Skeletal muscle tissue (tissue), 4 donors: ENCODE data around the gene KCTD4. TPM values are rescaled to one million over a fixed set of nuclear protein-coding genes. Genes with fewer than 3 reads are reported as not detected.

Source experiments
- H3K27ac ChIP-seq: one replicate; pipeline ENCODE4 v1.7.0; 2013; ENCODE audit warnings: mild to moderate bottlenecking, low read depth, low read length, inconsistent platforms
- H3K27me3 ChIP-seq, 3 donors: one replicate each; pipeline ENCODE4 v1.7.0; 2013; ENCODE audit warnings: low read length in 3 of 3; ENCODE audit not compliant: control insufficient read depth in 3 of 3, insufficient read depth in 3 of 3
- H3K36me3 ChIP-seq, 3 donors: one replicate each; pipeline ENCODE4 v1.7.0; 2013; ENCODE audit warnings: low read length in 3 of 3; ENCODE audit not compliant: control insufficient read depth in 3 of 3, insufficient read depth in 3 of 3
- H3K4me1 ChIP-seq, 3 donors: one replicate each; pipeline ENCODE4 v1.7.0; 2013; ENCODE audit warnings: low read length in 3 of 3, mild to moderate bottlenecking in 3 of 3; ENCODE audit not compliant: control insufficient read depth in 3 of 3, insufficient read depth in 3 of 3
- H3K4me3 ChIP-seq, 3 donors: one replicate each; pipeline ENCODE4 v1.7.0; 2013; ENCODE audit warnings: low read length in 3 of 3
- H3K9ac ChIP-seq, 3 donors: one replicate each; pipeline ENCODE4 v1.7.0; 2013; ENCODE audit warnings: low read length in 3 of 3, mild to moderate bottlenecking in 3 of 3, moderate library complexity in 2 of 3, low read depth in 1 of 3
- H3K9me3 ChIP-seq, 3 donors: one replicate each; pipeline ENCODE4 v1.7.0; 2013; ENCODE audit warnings: low read length in 3 of 3; ENCODE audit not compliant: control insufficient read depth in 3 of 3
- total RNA-seq: library from RNA; depleted of rRNA; stranded (reverse); fragments of >200 nt; gene quantifications from one replicate; pipeline ENCODE4 v1.2.3, GENCODE V29; 2014
- donor health status: Osteomylitis.

The KCTD4 gene
- total RNA-seq, 1 donor from 2014 or later: not detected

DNA sequence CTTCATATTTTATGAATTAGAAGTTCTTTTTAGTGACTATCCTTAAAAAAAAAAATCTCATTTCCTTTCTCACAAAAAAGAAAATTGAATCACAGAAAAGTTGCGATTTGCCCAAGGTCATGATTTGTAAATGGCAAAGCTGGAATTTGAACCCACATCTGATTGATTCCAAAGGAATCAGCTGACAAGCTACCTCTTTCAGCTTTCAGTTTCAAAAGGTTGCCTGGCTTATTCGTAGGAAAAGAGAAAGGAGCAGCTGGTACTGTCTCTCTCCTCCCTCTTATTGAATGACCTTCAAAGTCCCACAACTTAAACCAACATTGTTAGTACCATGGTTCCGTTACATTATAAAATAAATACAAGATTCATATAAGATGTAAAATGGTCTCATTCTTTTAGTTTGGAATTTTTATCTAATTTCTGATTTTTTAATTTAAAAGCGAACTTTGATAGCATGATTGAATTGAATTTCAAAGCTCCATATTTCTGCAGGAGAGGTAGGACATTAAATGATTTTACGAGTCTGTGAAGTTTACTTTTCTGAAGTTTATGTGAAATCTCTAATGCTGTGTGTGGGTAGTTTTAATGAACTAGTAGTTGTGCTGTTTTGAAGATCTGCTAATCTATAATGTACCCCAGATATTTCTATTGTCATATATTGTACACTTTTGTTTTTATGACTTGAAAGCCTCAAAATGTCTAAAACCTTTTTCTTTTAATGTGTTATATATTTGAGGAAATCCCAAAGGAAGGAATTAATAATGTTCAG, 18.5 kb upstream of the KCTD4 start:
- peaks cover 0 to 13% (median 9%) of the 10 kb centered on the region in 3 donors for H3K4me1 ChIP-seq
- peak overlapping the region; percentile 34 to 48 (median 46) for H3K4me3 ChIP-seq
- no peaks in the 10 kb centered on the region for H3K9me3 ChIP-seq
- H3K36me3 ChIP-seq: no peaks in the 10 kb centered on the region
- H3K27ac ChIP-seq: peak overlapping the region; percentile 71
- H3K27me3 ChIP-seq: no peaks in the 10 kb centered on the region
- peak overlapping the region; percentile 35 to 54 (median 44) for H3K9ac ChIP-seq

DNA sequence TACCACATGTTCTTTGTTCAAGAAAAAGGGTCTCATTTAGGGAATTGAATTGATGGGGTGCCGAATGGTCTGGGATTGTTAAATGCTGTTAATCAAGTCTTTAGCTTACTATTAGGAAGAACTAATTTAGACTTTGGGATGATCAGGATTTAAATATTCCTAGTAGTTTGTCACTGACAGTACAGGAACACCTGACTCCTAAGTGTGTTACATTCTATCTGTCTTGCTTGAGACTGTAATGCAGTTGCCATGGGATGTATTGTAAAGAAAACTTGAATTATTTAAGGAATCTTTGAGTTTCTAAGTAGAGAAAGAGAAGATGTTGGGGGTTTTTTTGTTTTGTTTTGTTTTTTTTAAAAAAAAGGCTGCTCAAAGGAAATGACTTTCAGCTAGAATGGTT, 17.8 kb upstream of the KCTD4 start:
- H3K36me3 ChIP-seq: no peaks in the 10 kb centered on the region
- H3K9ac ChIP-seq: peak overlapping the region in 2 of 3 donors; percentile 44 to 46
- H3K4me3 ChIP-seq: peak overlapping the region; percentile 30 to 48 (median 46)
- no peaks in the 10 kb centered on the region for H3K9me3 ChIP-seq
- H3K27me3 ChIP-seq: no peaks in the 10 kb centered on the region
- H3K4me1 ChIP-seq: peaks cover 0 to 13% (median 9%) of the 10 kb centered on the region in 3 donors
- peak overlapping the region; percentile 71 for H3K27ac ChIP-seq

DNA sequence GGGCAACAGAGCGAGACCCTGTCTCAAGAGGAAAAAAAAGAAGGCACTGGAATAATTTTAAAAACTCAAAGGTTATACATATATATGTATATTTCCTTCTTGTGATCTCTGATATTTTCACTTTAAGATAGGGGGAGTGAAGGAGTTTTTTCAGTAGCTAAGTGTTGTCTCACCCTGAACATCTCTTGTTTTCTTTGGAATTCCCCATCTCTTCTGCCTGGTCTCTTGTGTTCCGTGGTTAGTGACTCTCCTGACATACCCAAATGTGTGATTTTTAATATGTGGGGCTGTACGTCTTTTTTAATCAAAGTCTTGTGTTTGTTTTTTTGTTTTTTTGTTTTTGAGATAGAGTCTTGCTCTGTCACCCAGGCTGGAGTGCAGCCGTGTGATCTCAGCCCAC, 15.3 kb upstream of the KCTD4 start:
- Histone ChIP-seq H3K9ac (no peak overlapping the region), H3K27ac (no peak overlapping the region), H3K36me3 (no peaks in the 10 kb centered on the region), H3K4me3 (no peak overlapping the region), H3K4me1 (peaks cover 0 to 13% (median 9%) of the 10 kb centered on the region in 3 donors), H3K9me3 (no peaks in the 10 kb centered on the region), H3K27me3 (no peaks in the 10 kb centered on the region)

DNA sequence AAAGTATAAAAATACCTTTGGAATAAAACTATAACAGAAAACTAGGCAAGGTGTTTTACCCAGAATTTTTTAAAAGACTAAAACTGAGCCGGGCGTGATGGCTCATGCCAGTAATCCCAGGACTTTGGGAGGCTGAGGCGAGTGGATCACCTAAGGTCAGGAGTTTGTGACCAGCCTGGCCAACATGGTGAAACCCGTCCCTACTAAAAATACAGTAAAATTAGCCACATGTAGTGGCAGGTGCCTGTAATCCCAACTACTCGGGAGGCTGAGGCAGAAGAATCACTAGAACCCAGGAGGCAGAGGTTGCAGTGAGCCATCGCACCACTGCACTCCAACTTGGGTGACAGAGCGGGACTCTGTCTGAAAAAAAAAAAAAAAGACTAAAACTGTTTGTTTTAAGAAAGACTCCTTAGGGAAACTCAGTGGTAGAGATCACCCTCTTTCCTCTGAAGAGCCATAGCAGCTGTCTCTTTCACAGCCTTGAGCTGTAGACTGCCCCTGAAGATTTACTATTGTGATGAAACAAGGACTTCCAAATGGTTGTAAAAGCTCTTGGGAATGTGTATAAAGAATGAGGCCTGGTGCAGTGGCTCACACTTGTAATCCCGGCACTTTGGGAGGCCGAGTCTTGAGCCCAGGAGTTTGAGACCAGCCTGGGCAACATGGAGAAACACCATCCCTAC, 14.7 kb upstream of the KCTD4 start:
- Histone ChIP-seq H3K36me3 (no peaks in the 10 kb centered on the region), H3K27ac (no peak overlapping the region), H3K4me3 (no peak overlapping the region), H3K9ac (no peak overlapping the region), H3K27me3 (no peaks in the 10 kb centered on the region), H3K9me3 (no peaks in the 10 kb centered on the region), H3K4me1 (peaks cover 0 to 13% (median 9%) of the 10 kb centered on the region in 3 donors)

DNA sequence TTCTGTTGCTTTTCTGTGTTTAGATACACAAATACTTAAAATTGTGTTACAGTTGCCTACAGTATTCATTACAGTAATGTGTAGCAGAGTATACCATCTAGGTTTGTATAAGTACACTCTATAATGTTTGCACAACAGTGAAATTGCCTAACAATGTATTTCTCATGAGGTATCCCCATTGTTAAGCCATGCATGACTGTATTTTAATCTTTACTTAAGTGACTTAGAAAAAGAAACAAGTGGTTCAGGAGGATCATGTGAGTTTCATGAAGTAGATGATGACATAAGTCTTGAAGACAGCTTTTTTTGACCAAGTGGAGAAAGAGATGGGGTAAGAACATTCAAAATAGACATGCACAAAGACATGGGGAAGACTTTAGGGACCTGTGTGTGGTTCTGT, 8.4 kb upstream of the KCTD4 start:
- Histone ChIP-seq H3K4me1 (peaks cover 6 to 14% (median 11%) of the 10 kb centered on the region in 3 donors), H3K9me3 (no peaks in the 10 kb centered on the region), H3K4me3 (no peak overlapping the region), H3K9ac (no peak overlapping the region), H3K27me3 (no peaks in the 10 kb centered on the region), H3K36me3 (peaks cover 0 to 13% (median 9%) of the 10 kb centered on the region in 3 donors), H3K27ac (no peak overlapping the region)

DNA sequence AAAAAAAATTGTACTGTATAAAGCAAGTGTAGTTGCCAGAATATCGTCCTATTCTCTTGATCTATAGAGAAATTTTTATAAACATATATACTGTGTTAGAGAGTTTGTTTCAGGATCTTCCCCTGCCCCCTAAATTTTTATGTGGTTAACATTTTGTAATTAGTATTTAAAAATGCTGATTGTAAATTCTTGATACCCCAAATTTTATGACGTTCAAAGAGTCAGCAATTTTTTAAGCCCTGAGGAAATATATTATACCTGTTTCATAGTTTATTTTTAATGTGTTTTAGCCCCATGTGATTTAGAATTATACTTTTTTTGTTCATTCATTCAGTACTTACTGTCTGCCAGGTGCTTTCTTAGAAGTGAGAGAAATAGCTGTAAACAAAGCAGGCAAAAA, 7.3 kb upstream of the KCTD4 start:
- Histone ChIP-seq H3K4me3 (no peak overlapping the region), H3K27ac (no peak overlapping the region), H3K9me3 (no peaks in the 10 kb centered on the region), H3K9ac (peak overlapping the region in 2 of 3 donors; percentile 29 to 54), H3K27me3 (no peaks in the 10 kb centered on the region), H3K4me1 (peaks cover 6 to 14% (median 11%) of the 10 kb centered on the region in 3 donors), H3K36me3 (peaks cover 0 to 13% (median 9%) of the 10 kb centered on the region in 3 donors)

DNA sequence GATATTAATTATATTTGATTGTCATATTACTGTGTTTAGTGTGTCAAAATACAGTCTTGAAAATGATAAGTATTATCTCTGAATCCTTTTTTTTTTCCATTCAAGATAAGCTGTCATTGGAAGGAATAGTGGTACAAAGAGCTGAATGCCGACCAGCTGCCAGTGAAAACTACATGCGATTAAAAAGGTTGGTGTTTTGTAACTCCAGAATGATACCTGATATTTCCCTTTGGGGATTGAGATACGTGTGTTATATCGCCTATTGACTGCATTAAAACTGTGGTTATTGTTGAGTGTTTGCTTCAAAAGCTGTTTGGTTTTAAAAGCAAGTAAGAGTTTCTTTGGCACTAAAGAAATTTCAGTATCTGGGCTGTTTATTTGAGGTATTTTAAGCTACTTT, 6.5 kb upstream of the KCTD4 start:
- peak overlapping the region; percentile 29 to 65 (median 54) for H3K9ac ChIP-seq
- H3K27me3 ChIP-seq: no peaks in the 10 kb centered on the region
- no peaks in the 10 kb centered on the region for H3K9me3 ChIP-seq
- peaks cover 6 to 14% (median 11%) of the 10 kb centered on the region in 3 donors for H3K4me1 ChIP-seq
- peak overlapping the region in 1 of 3 donors; percentile 55 for H3K4me3 ChIP-seq
- peaks cover 0 to 13% (median 9%) of the 10 kb centered on the region in 3 donors for H3K36me3 ChIP-seq
- H3K27ac ChIP-seq: peak overlapping the region; percentile 73

DNA sequence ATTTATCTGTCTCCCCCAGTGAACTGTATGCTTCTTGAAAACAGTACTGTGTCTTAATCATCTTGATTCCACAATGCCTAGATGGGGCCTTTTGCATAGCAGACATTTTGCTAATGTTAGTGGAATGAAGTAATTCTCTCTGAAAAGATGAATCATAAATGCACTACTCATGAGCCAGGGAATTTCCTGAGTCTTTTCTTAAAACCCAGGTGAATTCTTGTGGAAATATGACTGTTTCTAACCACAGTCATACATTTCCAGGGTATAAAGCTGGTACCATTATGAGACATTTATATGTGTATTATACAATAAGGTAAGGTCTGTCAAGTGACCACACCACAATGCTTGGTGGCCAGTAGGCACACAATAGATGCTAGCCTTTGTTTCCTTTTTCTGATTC, 5.5 kb upstream of the KCTD4 start:
- H3K9ac ChIP-seq: peak overlapping the region in 1 of 3 donors; percentile 51
- peaks cover 0 to 13% (median 9%) of the 10 kb centered on the region in 3 donors for H3K36me3 ChIP-seq
- no peak overlapping the region for H3K4me3 ChIP-seq
- H3K27me3 ChIP-seq: no peaks in the 10 kb centered on the region
- H3K27ac ChIP-seq: peak overlapping the region; percentile 73
- no peaks in the 10 kb centered on the region for H3K9me3 ChIP-seq
- peaks cover 6 to 14% (median 11%) of the 10 kb centered on the region in 3 donors for H3K4me1 ChIP-seq

DNA sequence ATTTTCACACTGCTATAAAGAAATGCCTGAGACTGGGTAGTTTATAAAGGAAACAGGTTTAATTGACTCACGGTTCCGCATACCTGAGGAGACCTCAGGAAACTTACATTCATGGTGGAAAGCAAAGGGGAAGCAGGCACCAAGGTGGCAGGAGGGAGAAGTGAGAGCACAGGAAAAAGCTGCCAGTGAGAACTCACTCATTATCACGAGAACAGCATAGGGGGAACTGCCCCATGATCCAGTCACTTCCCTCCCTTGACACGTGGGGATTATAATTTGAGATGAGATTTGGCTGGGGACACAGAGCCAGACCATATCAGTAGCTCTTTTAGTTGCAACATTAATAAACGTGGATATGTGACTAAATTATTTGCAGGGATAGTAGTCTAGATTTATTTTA, 4.3 kb upstream of the KCTD4 start:
- no peak overlapping the region for H3K9ac ChIP-seq

DNA sequence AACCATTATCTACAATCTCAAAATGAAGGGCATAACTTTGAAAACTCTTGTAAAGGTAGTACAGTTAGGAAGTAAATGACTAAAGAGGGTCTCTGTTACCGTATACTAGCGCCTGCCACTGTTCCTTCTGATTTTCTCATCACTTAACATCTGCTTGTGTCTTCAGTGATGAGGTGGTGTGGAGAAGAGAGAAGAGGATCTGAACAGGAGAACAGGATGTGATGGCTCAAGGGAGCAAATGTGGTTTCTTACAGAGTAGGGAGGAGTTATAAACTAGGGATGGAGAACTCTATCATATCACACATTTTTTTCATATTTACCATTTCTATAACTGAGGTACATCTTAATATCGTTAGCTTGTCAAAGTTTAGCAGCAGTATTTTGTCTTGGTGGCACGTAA, 1.1 kb downstream of the KCTD4 start:
- Histone ChIP-seq H3K27me3 (no peaks in the 10 kb centered on the region), H3K9ac (no peak overlapping the region), H3K9me3 (no peaks in the 10 kb centered on the region), H3K4me1 (no peaks in the 10 kb centered on the region), H3K27ac (no peak overlapping the region), H3K36me3 (no peaks in the 10 kb centered on the region), H3K4me3 (no peak overlapping the region)

More for the DNA sequence above, 4.3 kb upstream of the KCTD4 start:
- peaks cover 0 to 9% (median 7%) of the 10 kb centered on the region in 3 donors for H3K36me3 ChIP-seq
- no peaks in the 10 kb centered on the region for H3K9me3 ChIP-seq
- H3K4me1 ChIP-seq: peaks cover 6 to 14% (median 11%) of the 10 kb centered on the region in 3 donors
- no peak overlapping the region for H3K4me3 ChIP-seq
- no peaks in the 10 kb centered on the region for H3K27me3 ChIP-seq
- no peak overlapping the region for H3K27ac ChIP-seq
